H9 (cell line): ENCODE data around the gene PNPLA7. TPM values are rescaled to one million over a fixed set of nuclear protein-coding genes. Genes with fewer than 3 reads are reported as not detected.

ENCODE experiments used
- DNase-seq: peaks from one replicate; pipeline ENCODE4 v3.0.0-alpha.2; 2017
- H2AFZ ChIP-seq: one replicate; pipeline ENCODE4 v1.6.1; 2013; ENCODE audit warnings: mild to moderate bottlenecking, low read length, control low read depth, moderate library complexity
- H2AK5ac ChIP-seq: 2 replicates; pipeline ENCODE4 v1.6.1; 2013; ENCODE audit warnings: low read length, control low read depth, mixed read lengths; ENCODE audit not compliant: insufficient read length
- H2BK120ac ChIP-seq: one replicate; pipeline ENCODE4 v1.6.1; 2013; ENCODE audit warnings: low read depth, mild to moderate bottlenecking, low read length, control low read depth, inconsistent platforms; ENCODE audit not compliant: poor library complexity, severe bottlenecking
- H2BK12ac ChIP-seq: 2 replicates; pipeline ENCODE4 v1.6.1; 2013; ENCODE audit warnings: low read length, control low read depth, mixed read lengths, low read depth; ENCODE audit not compliant: insufficient read length
- H2BK15ac ChIP-seq: 2 replicates; pipeline ENCODE4 v1.6.1; 2013; ENCODE audit warnings: low read depth, low read length, control low read depth
- H2BK20ac ChIP-seq: one replicate; pipeline ENCODE4 v1.6.1; 2013; ENCODE audit warnings: low read depth, mild to moderate bottlenecking, low read length, control low read depth, inconsistent platforms; ENCODE audit not compliant: poor library complexity, severe bottlenecking
- H2BK5ac ChIP-seq: 2 replicates; pipeline ENCODE4 v1.6.1; 2013; ENCODE audit warnings: low read length, control low read depth, mixed read lengths; ENCODE audit not compliant: insufficient read length
- H3K14ac ChIP-seq: 2 replicates; pipeline ENCODE4 v1.6.1; 2013; ENCODE audit warnings: low read length, control low read depth; ENCODE audit not compliant: insufficient read depth
- H3K18ac ChIP-seq: 2 replicates; pipeline ENCODE4 v1.6.1; 2013; ENCODE audit warnings: low read depth, mild to moderate bottlenecking, mixed read lengths, low read length, control low read depth; ENCODE audit not compliant: insufficient read length
- H3K23ac ChIP-seq: 2 replicates; pipeline ENCODE4 v1.6.1; 2013; ENCODE audit warnings: low read length, control low read depth, mixed read lengths, low read depth; ENCODE audit not compliant: insufficient read length
- H3K23me2 ChIP-seq: 2 replicates; pipeline ENCODE4 v1.6.1; 2013; ENCODE audit warnings: low read depth, mild to moderate bottlenecking, mixed read lengths, low read length, control low read depth; ENCODE audit not compliant: insufficient read length, poor library complexity, severe bottlenecking
- H3K27ac ChIP-seq: 2 replicates; pipeline ENCODE4 v1.5.1; 2013; ENCODE audit warnings: low read length, control low read depth, mixed read lengths, low read depth; ENCODE audit not compliant: insufficient read length
- H3K27me3 ChIP-seq: 2 replicates; pipeline ENCODE4 v1.6.1; 2013; ENCODE audit warnings: low read length, control low read depth, inconsistent platforms; ENCODE audit not compliant: insufficient read depth
- H3K4ac ChIP-seq: 2 replicates; pipeline ENCODE4 v1.6.1; 2013; ENCODE audit warnings: low read depth, mild to moderate bottlenecking, control low read depth, inconsistent platforms, low read length, moderate library complexity
- H3K4me1 ChIP-seq: 2 replicates; pipeline ENCODE4 v1.6.1; 2013; ENCODE audit warnings: low read length, control low read depth, inconsistent platforms; ENCODE audit not compliant: insufficient read depth
- H3K4me2 ChIP-seq: 2 replicates; pipeline ENCODE4 v1.6.1; 2013; ENCODE audit warnings: low read length, control low read depth, mixed read lengths; ENCODE audit not compliant: insufficient read length, insufficient read depth
- H3K56ac ChIP-seq: 2 replicates; pipeline ENCODE4 v1.6.1; 2013; ENCODE audit warnings: low read depth, mild to moderate bottlenecking, mixed read lengths, low read length, control low read depth; ENCODE audit not compliant: insufficient read length
- H3K79me1 ChIP-seq: 2 replicates; pipeline ENCODE4 v1.6.1; 2013; ENCODE audit warnings: low read depth, mild to moderate bottlenecking, moderate library complexity, low read length, control low read depth, inconsistent platforms; ENCODE audit not compliant: insufficient read depth, poor library complexity, severe bottlenecking
- H3K79me2 ChIP-seq: 2 replicates; pipeline ENCODE4 v1.6.1; 2013; ENCODE audit warnings: low read length, control low read depth, inconsistent platforms; ENCODE audit not compliant: insufficient read depth
- H3K9ac ChIP-seq: 2 replicates; pipeline ENCODE4 v1.6.1; 2013; ENCODE audit warnings: low read length, control low read depth, mixed read lengths; ENCODE audit not compliant: insufficient read length; ENCODE audit errors: extremely low read depth
- H3K9me3 ChIP-seq: one replicate; pipeline ENCODE4 v1.6.1; 2013; ENCODE audit warnings: low read depth, low read length, inconsistent platforms; ENCODE audit not compliant: control insufficient read depth
- H3T11ph ChIP-seq: one replicate; pipeline ENCODE4 v1.6.1; 2013; ENCODE audit warnings: mild to moderate bottlenecking, low read length, control low read depth, inconsistent platforms
- H4K20me1 ChIP-seq: one replicate; pipeline ENCODE4 v1.6.1; 2013; ENCODE audit not compliant: control insufficient read depth, insufficient read length, insufficient read depth
- H4K5ac ChIP-seq: 2 replicates; pipeline ENCODE4 v1.6.1; 2013; ENCODE audit warnings: low read depth, mild to moderate bottlenecking, mixed read lengths, low read length, control low read depth; ENCODE audit not compliant: insufficient read length
- H4K8ac ChIP-seq: replicated peaks from 2 replicates; pipeline ENCODE4 v1.6.1; 2013; ENCODE audit warnings: low read length, control low read depth, mixed read lengths, low read depth; ENCODE audit not compliant: insufficient read length
- H4K91ac ChIP-seq: 2 replicates; pipeline ENCODE4 v1.6.1; 2013; ENCODE audit warnings: low read depth, mild to moderate bottlenecking, moderate library complexity, mixed read lengths, low read length, control low read depth; ENCODE audit not compliant: insufficient read length
- H3K27ac Mint-ChIP-seq, 3 experiments: 2 replicates in 2 of 3; 3 replicates in 1 of 3; pipeline ENCODE4 v1.8.0; 2020 to 2021; ENCODE audit warnings: mixed read lengths in 3 of 3, mild to moderate bottlenecking in 1 of 3, moderate library complexity in 1 of 3
- H3K27me3 Mint-ChIP-seq: 2 replicates; pipeline ENCODE4 v1.8.0; 2021; ENCODE audit warnings: low read depth, mild to moderate bottlenecking, moderate library complexity, mixed read lengths
- H3K36me3 Mint-ChIP-seq, 3 experiments: 2 replicates in 2 of 3; 3 replicates in 1 of 3; pipeline ENCODE4 v1.8.0; 2020 to 2021; ENCODE audit warnings: low read depth in 3 of 3, mixed read lengths in 3 of 3; ENCODE audit not compliant: insufficient read depth in 1 of 3
- H3K4me1 Mint-ChIP-seq, 2 experiments: 2 replicates each; pipeline ENCODE4 v1.8.0; 2020; ENCODE audit warnings: mixed read lengths in 2 of 2
- H3K4me3 Mint-ChIP-seq, 2 experiments: 2 replicates in 1 of 2; 3 replicates in 1 of 2; pipeline ENCODE4 v1.8.0; 2020 to 2021; ENCODE audit warnings: mild to moderate bottlenecking in 2 of 2, mixed read lengths in 2 of 2, moderate library complexity in 1 of 2
- H3K9me3 Mint-ChIP-seq, 2 experiments: 2 replicates in 1 of 2; 3 replicates in 1 of 2; pipeline ENCODE4 v1.8.0; 2020; ENCODE audit warnings: mild to moderate bottlenecking in 2 of 2, mixed read lengths in 2 of 2, moderate library complexity in 1 of 2
- WGBS: extraction: QIAGEN DNeasy Blood & Tissue Kit; methylation state at CpG from one replicate; pipeline ENCODE4 v1.1.7; 2013; ENCODE audit warnings: missing lambda C conversion rate, low lambda C conversion rate, mixed read lengths; ENCODE audit not compliant: insufficient read length; ENCODE audit errors: extremely low coverage; 5-methylcytosine and 5-hydroxymethylcytosine counted together
- total RNA-seq: library from RNA; stranded (reverse); gene quantifications from 2 replicates; pipeline ENCODE4 v1.2.1, GENCODE V29; 2021
- TF ChIP-seq, protein P1 (sequence below): fragments of 200-600 bp; sonication (generic); conservative IDR thresholded peaks from 3 replicates; pipeline ENCODE4 v1.8.0; 2021; ENCODE audit warnings: antibody characterized with exemption, mild to moderate bottlenecking

The PNPLA7 gene
- total RNA-seq, 1 experiment from 2014 or later: 1.8 TPM

DNA sequence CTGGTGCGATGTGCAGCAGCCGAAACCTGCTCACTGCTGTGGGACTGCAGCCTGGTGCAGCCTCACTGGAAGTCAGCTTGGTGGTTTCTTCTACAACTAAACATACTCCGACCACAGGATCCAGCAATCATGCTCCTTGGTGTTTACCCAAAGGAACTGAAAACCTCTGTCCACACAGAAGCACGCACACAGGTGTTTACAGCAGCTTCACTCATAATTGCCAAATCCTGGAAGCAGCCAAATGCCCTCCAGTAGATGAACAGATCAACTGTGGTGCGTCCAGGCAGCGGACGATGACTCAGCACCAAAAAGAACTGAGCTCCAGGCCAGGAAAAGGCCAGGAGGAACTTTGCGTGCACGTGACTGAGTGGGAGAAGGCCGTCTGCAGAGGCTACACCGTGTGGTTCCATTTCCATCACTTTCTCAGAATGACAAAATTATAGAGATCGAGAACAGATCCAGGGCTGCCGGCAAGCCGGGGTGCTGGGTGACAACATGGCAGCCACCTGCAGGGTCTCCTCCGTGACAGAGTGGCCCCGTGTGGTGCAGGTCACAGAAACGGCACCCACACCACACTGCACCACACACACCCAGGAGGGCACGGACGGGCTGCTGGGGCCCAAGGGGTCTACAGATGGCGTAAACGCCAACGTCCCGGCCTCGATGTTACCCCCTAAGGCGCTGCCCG is 68.0 kb downstream of the PNPLA7 start:
- Histone ChIP-seq H3K4me1 (no peaks in the 10 kb centered on the region), H3K27ac (no peak overlapping the region), H3K79me2 (no peaks in the 10 kb centered on the region), H2AFZ (no peak overlapping the region), H3K23me2 (no peaks in the 10 kb centered on the region), H3K27me3 (no peaks in the 10 kb centered on the region), H2AK5ac (no peak overlapping the region), H2BK5ac (no peak overlapping the region), H3K4me2 (no peak overlapping the region), H3K9ac (no peak overlapping the region), H3K18ac (no peak overlapping the region), H3K79me1 (no peaks in the 10 kb centered on the region), H3K9me3 (no peaks in the 10 kb centered on the region), H4K8ac (no peak overlapping the region), H3K56ac (no peak overlapping the region), H2BK12ac (no peak overlapping the region), H3K14ac (no peak overlapping the region), H2BK120ac (no peak overlapping the region), H4K20me1 (no peaks in the 10 kb centered on the region), H4K91ac (no peak overlapping the region), H4K5ac (no peak overlapping the region), H2BK15ac (no peak overlapping the region), H2BK20ac (no peak overlapping the region), H3K4ac (no peak overlapping the region), H3K23ac (no peak overlapping the region), H3T11ph (no peak overlapping the region)
- peaks cover 4% of the 10 kb centered on the region; the same call in 1 of the 2 replicates for H3K27me3 Mint-ChIP-seq
- DNase-seq: no peak
- H3K4me3 Mint-ChIP-seq: no peak overlapping the region
- H3K36me3 Mint-ChIP-seq: no peaks in the 10 kb centered on the region
- H3K4me1 Mint-ChIP-seq: peaks cover 4 to 5% of the 10 kb centered on the region in 2 experiments; a peak in 3 of 4 replicates
- peak overlapping the region in 1 of 3 experiments; percentile 74; a peak in 1 of 7 replicates for H3K27ac Mint-ChIP-seq
- TF ChIP-seq, protein P1, sequence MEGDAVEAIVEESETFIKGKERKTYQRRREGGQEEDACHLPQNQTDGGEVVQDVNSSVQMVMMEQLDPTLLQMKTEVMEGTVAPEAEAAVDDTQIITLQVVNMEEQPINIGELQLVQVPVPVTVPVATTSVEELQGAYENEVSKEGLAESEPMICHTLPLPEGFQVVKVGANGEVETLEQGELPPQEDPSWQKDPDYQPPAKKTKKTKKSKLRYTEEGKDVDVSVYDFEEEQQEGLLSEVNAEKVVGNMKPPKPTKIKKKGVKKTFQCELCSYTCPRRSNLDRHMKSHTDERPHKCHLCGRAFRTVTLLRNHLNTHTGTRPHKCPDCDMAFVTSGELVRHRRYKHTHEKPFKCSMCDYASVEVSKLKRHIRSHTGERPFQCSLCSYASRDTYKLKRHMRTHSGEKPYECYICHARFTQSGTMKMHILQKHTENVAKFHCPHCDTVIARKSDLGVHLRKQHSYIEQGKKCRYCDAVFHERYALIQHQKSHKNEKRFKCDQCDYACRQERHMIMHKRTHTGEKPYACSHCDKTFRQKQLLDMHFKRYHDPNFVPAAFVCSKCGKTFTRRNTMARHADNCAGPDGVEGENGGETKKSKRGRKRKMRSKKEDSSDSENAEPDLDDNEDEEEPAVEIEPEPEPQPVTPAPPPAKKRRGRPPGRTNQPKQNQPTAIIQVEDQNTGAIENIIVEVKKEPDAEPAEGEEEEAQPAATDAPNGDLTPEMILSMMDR: no peak
- H3K9me3 Mint-ChIP-seq: no peaks in the 10 kb centered on the region
- no CpG with 5 or more reads among the region's 26 CpGs for WGBS
